OCI-LY7 (cell line): Measurements from ENCODE around the gene PRKN. TPM values are rescaled to one million over a fixed set of nuclear protein-coding genes. Genes with fewer than 3 reads are reported as not detected.
"Not testable (repeated sequence)": the region's sequence is repeated elsewhere in the genome, so short reads cannot be mapped to it uniquely, and the experiment has no call there.

Experiments
- BruUV-seq: library from RNA; stranded (reverse); fragments of 400-500 nt; replicated peaks from 2 replicates; lab custom pipeline; 2021; lab: Mats Ljungman, UMichigan
- CTCF ChIA-PET: fragments of 300-600 bp; sonication (Branson Sonifier 250); formaldehyde crosslinking; loops from one replicate; lab custom pipeline; 2022; ENCODE audit warnings: antibody characterized with exemption; ENCODE audit not compliant: unreplicated experiment; lab: Charles Lee
- POLR2A ChIA-PET: fragments of 300-600 bp; sonication (Branson Sonifier 250); formaldehyde crosslinking; loops from one replicate; lab custom pipeline; 2022; ENCODE audit warnings: antibody characterized with exemption; lab: Charles Lee
- DNase-seq: peaks from one replicate; pipeline ENCODE4 v3.0.0-alpha.2; 2015; ENCODE audit warnings: low spot score
- H2AFZ ChIP-seq: fragments of 200-600 bp; sonication (generic), shearing (Covaris generic); 2 replicates; pipeline ENCODE4 v1.6.1; 2014; ENCODE audit warnings: mild to moderate bottlenecking, antibody characterized with exemption, low read length, moderate library complexity
- H3K27ac ChIP-seq: fragments of 200-600 bp; sonication (generic); 2 replicates; pipeline ENCODE4 v1.5.1; 2014; ENCODE audit warnings: mixed run types, low read depth, mild to moderate bottlenecking, moderate library complexity, low read length, inconsistent platforms; ENCODE audit not compliant: poor library complexity, severe bottlenecking
- H3K36me3 ChIP-seq: fragments of 200-600 bp; sonication (generic); 2 replicates; pipeline ENCODE4 v1.6.1; 2014; ENCODE audit warnings: mild to moderate bottlenecking, antibody characterized with exemption, low read length, moderate library complexity, mixed read lengths; ENCODE audit not compliant: insufficient read depth
- H3K4me1 ChIP-seq: fragments of 200-600 bp; sonication (generic); 2 replicates; pipeline ENCODE4 v1.5.1; 2014; ENCODE audit warnings: mild to moderate bottlenecking, low read length; ENCODE audit not compliant: insufficient read depth, poor library complexity, severe bottlenecking
- H3K4me2 ChIP-seq: fragments of 200-600 bp; sonication (generic); 2 replicates; pipeline ENCODE4 v1.6.1; 2014; ENCODE audit warnings: mild to moderate bottlenecking, low read length
- H3K4me3 ChIP-seq: fragments of 200-600 bp; sonication (generic); 2 replicates; pipeline ENCODE4 v1.5.1; 2014; ENCODE audit warnings: mild to moderate bottlenecking, low read depth, low read length; ENCODE audit not compliant: poor library complexity, severe bottlenecking
- H3K79me2 ChIP-seq: fragments of 200-600 bp; sonication (generic); 2 replicates; pipeline ENCODE4 v1.6.1; 2016; ENCODE audit warnings: low read depth, mild to moderate bottlenecking, low read length, moderate library complexity, mixed read lengths; ENCODE audit not compliant: insufficient read depth
- H3K9me2 ChIP-seq: fragments of 200-600 bp; sonication (generic); 2 replicates; pipeline ENCODE4 v1.6.1; 2016; ENCODE audit warnings: mild to moderate bottlenecking, low read length, mixed read lengths; ENCODE audit not compliant: insufficient read depth
- H3K9me3 ChIP-seq: fragments of 200-600 bp; sonication (generic); 2 replicates; pipeline ENCODE4 v1.6.1; 2014; ENCODE audit warnings: mild to moderate bottlenecking, mixed run types, low read length, mixed read lengths
- H4K20me1 ChIP-seq: fragments of 200-600 bp; sonication (generic); 2 replicates; pipeline ENCODE4 v1.6.1; 2014; ENCODE audit warnings: mild to moderate bottlenecking, antibody characterized with exemption, low read length, moderate library complexity, mixed read lengths; ENCODE audit not compliant: insufficient read depth
- CTCF ChIP-seq: fragments of 200-600 bp; sonication (generic); conservative IDR thresholded peaks from 2 replicates; pipeline ENCODE4 v1.5.1; 2014; ENCODE audit warnings: mild to moderate bottlenecking, antibody characterized with exemption, low read length, moderate library complexity, mixed read lengths
- EZH2phosphoT487 ChIP-seq: fragments of 200-600 bp; sonication (generic); IDR thresholded peaks from 2 replicates; pipeline ENCODE4 v1.6.1; 2018; ENCODE audit warnings: low read depth, borderline replicate concordance, mild to moderate bottlenecking, mixed run types, antibody characterized with exemption, low read length, moderate library complexity, mixed read lengths
- intact Hi-C: fragments of 100-400 bp; cut with micrococcal nuclease; formaldehyde crosslinking; loops from one replicate; pipeline ENCODE4 v1.10.0; 2022; ENCODE audit not compliant: unreplicated experiment
- total RNA-seq, 2 experiments: library from RNA; depleted of rRNA in 1 of 2; stranded (reverse); fragments of >200 nt in 1 of 2; shearing (Covaris generic) in 1 of 2; gene quantifications; 2 replicates each; pipeline ENCODE4 v1.2.3, GENCODE V29; 2014 to 2022

The PRKN gene
- total RNA-seq, 2 experiments from 2014 or later, result 1.3 to 2.0 TPM

- no peak for TF ChIP-seq EZH2phosphoT487
- no peak for TF ChIP-seq CTCF
- intact Hi-C loops, result no loop called here
- Histone ChIP-seq H3K9me3 (no peaks in the 10 kb centered on the region), H3K4me3 (no peak overlapping the region), H3K4me2 (no peak overlapping the region), H3K9me2 (no peaks in the 10 kb centered on the region), H3K36me3 (no peaks in the 10 kb centered on the region), H3K27ac (no peak overlapping the region), H4K20me1 (no peaks in the 10 kb centered on the region), H3K79me2 (no peaks in the 10 kb centered on the region), H2AFZ (no peak overlapping the region), H3K4me1 (no peaks in the 10 kb centered on the region)
- POLR2A ChIA-PET, result no interaction called here
- BruUV-seq, result no TSS peak
- no peak for DNase-seq
- CTCF ChIA-PET, result no interaction called here
Observed at GRCh38 chr6:161866570-161866969, 861.0 kb downstream of the PRKN start.

- H2AFZ ChIP-seq, DNase-seq, H3K9me3 ChIP-seq, H3K4me1 ChIP-seq, BruUV-seq, POLR2A ChIA-PET, H3K79me2 ChIP-seq, H3K4me2 ChIP-seq, H3K9me2 ChIP-seq, intact Hi-C loops, H3K27ac ChIP-seq, H4K20me1 ChIP-seq, CTCF ChIA-PET, H3K36me3 ChIP-seq, H3K4me3 ChIP-seq: not testable (repeated sequence)
Observed at GRCh38 chr6:161861061-161861460, 866.5 kb downstream of the PRKN start.

DNA sequence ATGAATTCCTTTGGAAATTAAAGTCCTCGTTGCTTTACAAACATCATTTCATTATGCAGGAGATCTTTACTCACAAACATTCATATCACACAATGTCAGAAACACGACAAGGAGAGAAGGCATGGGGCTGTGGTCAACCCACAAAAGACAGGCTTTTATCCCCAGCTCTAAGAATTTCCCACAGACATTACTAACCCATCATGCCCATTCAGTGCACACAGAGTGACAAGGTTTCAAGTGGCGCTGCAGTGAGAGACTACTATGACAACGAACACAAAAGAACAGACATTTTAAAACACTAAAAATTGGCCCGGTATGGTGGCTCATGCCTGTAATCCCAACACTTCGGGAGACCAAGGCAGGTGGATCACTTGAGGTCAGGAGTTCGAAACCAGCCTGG, 873.9 kb downstream of the PRKN start:
- DNase-seq, result no peak
- intact Hi-C loops, result no loop called here
- Histone ChIP-seq H3K4me3 (no peak overlapping the region), H4K20me1 (no peaks in the 10 kb centered on the region), H3K9me2 (no peaks in the 10 kb centered on the region), H3K4me1 (no peaks in the 10 kb centered on the region), H3K4me2 (no peak overlapping the region), H3K79me2 (no peaks in the 10 kb centered on the region), H2AFZ (no peak overlapping the region), H3K9me3 (no peaks in the 10 kb centered on the region), H3K36me3 (no peaks in the 10 kb centered on the region), H3K27ac (no peak overlapping the region)
- no peak for TF ChIP-seq CTCF
- no peak for TF ChIP-seq EZH2phosphoT487
- ChIA-PET POLR2A (interaction anchor here (0.6 kb wide), 1 partner anchor 164 kb away, joined by 3 read pairs; no protein-coding TSS in a partner anchor), CTCF (interaction anchor here (0.5 kb wide), 1 partner anchor 133 kb away, joined by 4 read pairs; no protein-coding TSS in a partner anchor)
- no TSS peak for BruUV-seq

DNA sequence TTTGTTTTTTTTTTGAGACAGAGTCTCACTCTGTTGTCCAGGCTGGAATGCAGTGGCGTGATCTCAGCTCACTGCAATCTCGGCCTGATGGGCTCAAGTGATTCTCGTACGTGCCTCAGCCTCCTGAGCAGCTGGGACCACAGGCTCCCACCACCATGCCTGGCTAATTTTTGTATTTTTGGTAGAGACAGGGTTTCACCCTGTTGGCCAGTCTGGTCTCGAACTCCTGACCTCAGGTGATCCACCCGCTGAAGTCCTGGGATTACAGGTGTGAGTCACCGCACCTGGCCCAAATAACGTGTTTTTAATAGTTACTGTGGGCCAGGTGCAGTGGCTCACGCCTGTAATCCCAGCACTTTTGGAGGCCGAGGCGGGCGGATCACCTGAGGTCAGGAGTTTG, 876.1 kb downstream of the PRKN start:
- H3K9me2 ChIP-seq, H3K9me3 ChIP-seq, H3K4me3 ChIP-seq, H3K36me3 ChIP-seq, H3K4me1 ChIP-seq, H3K4me2 ChIP-seq, CTCF ChIA-PET, H4K20me1 ChIP-seq, H2AFZ ChIP-seq, intact Hi-C loops, H3K79me2 ChIP-seq, BruUV-seq, DNase-seq, POLR2A ChIA-PET, H3K27ac ChIP-seq: not testable (repeated sequence)
